Measurements from ENCODE around the gene SBSN. TPM values are rescaled to one million over a fixed set of nuclear protein-coding genes. Genes with fewer than 3 reads are reported as not detected.

The SBSN gene
- total RNA-seq, 1 donor from 2014 or later = 0.21 TPM

- H3K9me3 Mint-ChIP-seq = no peaks in the 10 kb centered on the region
- peaks cover 28% of the 10 kb centered on the region for H3K27me3 Mint-ChIP-seq (ENCODE audit: low read depth)
- no peaks in the 10 kb centered on the region for H3K4me1 Mint-ChIP-seq
- no peak overlapping the region for H3K4me3 Mint-ChIP-seq
- TF ChIP-seq, protein P1, sequence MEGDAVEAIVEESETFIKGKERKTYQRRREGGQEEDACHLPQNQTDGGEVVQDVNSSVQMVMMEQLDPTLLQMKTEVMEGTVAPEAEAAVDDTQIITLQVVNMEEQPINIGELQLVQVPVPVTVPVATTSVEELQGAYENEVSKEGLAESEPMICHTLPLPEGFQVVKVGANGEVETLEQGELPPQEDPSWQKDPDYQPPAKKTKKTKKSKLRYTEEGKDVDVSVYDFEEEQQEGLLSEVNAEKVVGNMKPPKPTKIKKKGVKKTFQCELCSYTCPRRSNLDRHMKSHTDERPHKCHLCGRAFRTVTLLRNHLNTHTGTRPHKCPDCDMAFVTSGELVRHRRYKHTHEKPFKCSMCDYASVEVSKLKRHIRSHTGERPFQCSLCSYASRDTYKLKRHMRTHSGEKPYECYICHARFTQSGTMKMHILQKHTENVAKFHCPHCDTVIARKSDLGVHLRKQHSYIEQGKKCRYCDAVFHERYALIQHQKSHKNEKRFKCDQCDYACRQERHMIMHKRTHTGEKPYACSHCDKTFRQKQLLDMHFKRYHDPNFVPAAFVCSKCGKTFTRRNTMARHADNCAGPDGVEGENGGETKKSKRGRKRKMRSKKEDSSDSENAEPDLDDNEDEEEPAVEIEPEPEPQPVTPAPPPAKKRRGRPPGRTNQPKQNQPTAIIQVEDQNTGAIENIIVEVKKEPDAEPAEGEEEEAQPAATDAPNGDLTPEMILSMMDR (conservative IDR thresholded peaks at IDR 0.05) = no peak
- H3K36me3 Mint-ChIP-seq (ENCODE audit: low read depth) = no peaks in the 10 kb centered on the region
- no peak overlapping the region for H3K27ac Mint-ChIP-seq (ENCODE audit: unreplicated experiment)
- DNase-seq (ENCODE audit: low read depth, low spot score) = no peak
Measured at GRCh38 chr19:35498984-35499527, 29.1 kb downstream of the SBSN start.

DNA sequence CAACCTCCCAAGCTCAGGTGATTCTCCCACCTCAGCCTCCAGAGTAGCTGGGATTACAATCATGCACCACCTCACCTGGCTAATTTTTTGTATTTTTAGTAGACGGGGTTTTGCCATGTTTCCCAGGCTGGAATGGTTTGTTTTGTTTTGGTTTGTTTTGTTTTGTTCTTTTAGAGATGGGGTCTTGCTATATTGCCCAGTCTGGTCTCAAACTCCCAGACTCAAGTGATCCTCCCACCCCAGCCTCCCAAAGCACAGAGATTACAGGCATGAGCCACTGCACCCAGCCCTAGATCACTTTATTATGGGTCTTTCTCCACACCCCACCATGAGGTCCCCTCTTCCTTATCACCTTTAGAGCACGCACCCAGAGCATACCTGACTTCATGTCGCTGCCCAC lies 29.9 kb downstream of the SBSN start:
- no peaks in the 10 kb centered on the region for H3K36me3 Mint-ChIP-seq (ENCODE audit: low read depth)
- no peak for DNase-seq (ENCODE audit: low read depth, low spot score)
- no peaks in the 10 kb centered on the region for H3K9me3 Mint-ChIP-seq
- no peak overlapping the region for H3K4me3 Mint-ChIP-seq
- TF ChIP-seq, protein P1 (conservative IDR thresholded peaks at IDR 0.05) = no peak
- peaks cover 28% of the 10 kb centered on the region for H3K27me3 Mint-ChIP-seq (ENCODE audit: low read depth)
- no peaks in the 10 kb centered on the region for H3K4me1 Mint-ChIP-seq
- H3K27ac Mint-ChIP-seq (ENCODE audit: unreplicated experiment) = peak overlapping the region; percentile 43

- H3K27me3 Mint-ChIP-seq (ENCODE audit: low read depth) = peaks cover 28% of the 10 kb centered on the region
- no peaks in the 10 kb centered on the region for H3K4me1 Mint-ChIP-seq
- no peaks in the 10 kb centered on the region for H3K36me3 Mint-ChIP-seq (ENCODE audit: low read depth)
- no peaks in the 10 kb centered on the region for H3K9me3 Mint-ChIP-seq
- H3K4me3 Mint-ChIP-seq = no peak overlapping the region
- TF ChIP-seq, protein P1 (conservative IDR thresholded peaks at IDR 0.05) = no peak
- H3K27ac Mint-ChIP-seq (ENCODE audit: unreplicated experiment) = no peak overlapping the region
- no peak for DNase-seq (ENCODE audit: low read depth, low spot score)
Measured at GRCh38 chr19:35497406-35497805, 30.7 kb downstream of the SBSN start.

- no peaks in the 10 kb centered on the region for H3K9me3 Mint-ChIP-seq
- peaks cover 41% of the 10 kb centered on the region for H3K27me3 Mint-ChIP-seq (ENCODE audit: low read depth)
- no peak overlapping the region for H3K4me3 Mint-ChIP-seq
- no peaks in the 10 kb centered on the region for H3K4me1 Mint-ChIP-seq
- TF ChIP-seq, protein P1 (conservative IDR thresholded peaks at IDR 0.05) = peak; percentile 94
- H3K36me3 Mint-ChIP-seq (ENCODE audit: low read depth) = no peaks in the 10 kb centered on the region
- peak; percentile 60 for DNase-seq (ENCODE audit: low read depth, low spot score)
- no peak overlapping the region for H3K27ac Mint-ChIP-seq (ENCODE audit: unreplicated experiment)
Measured at GRCh38 chr19:35495107-35496064, 32.7 kb downstream of the SBSN start.

DNA sequence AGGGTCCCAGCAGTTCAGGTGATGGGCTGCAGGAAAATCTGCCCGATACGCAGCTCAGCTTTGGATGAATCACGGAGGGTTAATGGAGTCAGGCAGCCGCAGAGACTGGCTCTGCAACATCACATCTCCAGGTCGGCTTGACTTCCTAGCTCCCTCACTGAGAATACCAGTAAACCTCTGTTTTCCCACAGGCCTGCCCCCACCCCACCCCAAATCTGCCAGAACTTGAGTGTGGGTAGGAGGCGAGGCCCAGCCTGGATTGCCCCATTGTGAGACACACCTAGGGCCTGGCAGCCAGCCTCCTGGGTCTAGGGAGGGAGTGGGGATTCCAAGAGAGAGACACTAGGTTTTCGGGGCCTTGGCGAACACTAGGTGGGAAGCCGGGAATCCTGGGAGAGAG lies 34.1 kb downstream of the SBSN start:
- no peak for DNase-seq (ENCODE audit: low read depth, low spot score)
- Mint-ChIP-seq H3K27me3 (ENCODE audit: low read depth) (peaks cover 53% of the 10 kb centered on the region), H3K4me3 (no peak overlapping the region), H3K36me3 (ENCODE audit: low read depth) (no peaks in the 10 kb centered on the region), H3K4me1 (no peaks in the 10 kb centered on the region), H3K9me3 (no peaks in the 10 kb centered on the region), H3K27ac (ENCODE audit: unreplicated experiment) (no peak overlapping the region)
- TF ChIP-seq, protein P1 (conservative IDR thresholded peaks at IDR 0.05) = no peak

Measured in neural crest cell (in vitro differentiated cells).